GM12878 (cell line): ENCODE results near the gene WDR45B. TPM values are rescaled to one million over a fixed set of nuclear protein-coding genes. Genes with fewer than 3 reads are reported as not detected.

ENCODE experiments used
- ATAC-seq: fragments of 200-7000 bp; cut with Tn5 transposase; 3 replicates; pipeline ENCODE4 v1.9.1; 2020; ENCODE audit warnings: mild to moderate bottlenecking, moderate library complexity
- BruUV-seq: library from RNA; stranded (reverse); fragments of 400-500 nt; replicated peaks from 2 replicates; lab custom pipeline; 2021; lab: Mats Ljungman, UMichigan
- CTCF ChIA-PET: fragments of 300-600 bp; sonication (Branson Sonifier 250); formaldehyde crosslinking; extraction: SDS; loops from one replicate; lab custom pipeline; 2021; ENCODE audit warnings: inconsistent platforms; lab: Yijun Ruan, JAX
- POLR2A ChIA-PET: fragments of 350-600 bp; formaldehyde crosslinking; extraction: SDS; loops from one replicate; lab custom pipeline; 2021; ENCODE audit warnings: inconsistent platforms; lab: Charles Lee
- RAD21 ChIA-PET: fragments of 300-600 bp; sonication (Branson Sonifier 250); formaldehyde crosslinking; loops from one replicate; lab custom pipeline; 2023; ENCODE audit warnings: antibody characterized with exemption; ENCODE audit not compliant: unreplicated experiment; lab: Charles Lee
- SMC1A ChIA-PET: fragments of 300-600 bp; sonication (Branson Sonifier 250); formaldehyde crosslinking; loops from one replicate; lab custom pipeline; 2023; ENCODE audit not compliant: unreplicated experiment, uncharacterized antibody; lab: Charles Lee
- DNase-seq: peaks from one replicate; pipeline ENCODE4 v3.0.0-alpha.2; 2011; ENCODE audit warnings: low read depth, low spot score
- FAIRE-seq: peaks from 3 replicates; lab custom pipeline; 2011; peaks lifted over from hg19 to GRCh38; lab: Jason Lieb, UNC
- H2AFZ ChIP-seq: 2 replicates; pipeline ENCODE4 v1.6.0; 2011; ENCODE audit warnings: low read depth, low read length, control low read depth; ENCODE audit not compliant: control insufficient read depth
- H3K27ac ChIP-seq: 2 replicates; pipeline ENCODE4 v1.5.1; 2011; ENCODE audit warnings: control low read depth; ENCODE audit not compliant: control insufficient read depth, insufficient read depth
- H3K27me3 ChIP-seq, 2 experiments: replicated peaks in 1 of 2; 2 replicates each; pipeline versions ENCODE4 v1.6.0 to v1.6.1; 2011; ENCODE audit warnings: low read length in 1 of 2; ENCODE audit not compliant: control insufficient read depth in 2 of 2, insufficient read depth in 2 of 2
- H3K36me3 ChIP-seq, 2 experiments: 2 replicates each; pipeline ENCODE4 v1.5.1; 2011; ENCODE audit warnings: low read length in 1 of 2; ENCODE audit not compliant: control insufficient read depth in 2 of 2, insufficient read depth in 2 of 2
- H3K4me1 ChIP-seq: 2 replicates; pipeline ENCODE4 v1.6.1; 2011; ENCODE audit warnings: mild to moderate bottlenecking, low read length, moderate library complexity, mixed read lengths; ENCODE audit not compliant: control insufficient read depth, insufficient read depth
- H3K4me2 ChIP-seq: 2 replicates; pipeline ENCODE4 v1.6.0; 2011; ENCODE audit warnings: control low read depth; ENCODE audit not compliant: control insufficient read depth, insufficient read depth
- H3K4me3 ChIP-seq: fragments of 200-600 bp; sonication (generic); 2 replicates; pipeline ENCODE4 v1.5.1; 2016
- H3K79me2 ChIP-seq: 2 replicates; pipeline ENCODE4 v1.6.0; 2011; ENCODE audit warnings: low read length; ENCODE audit not compliant: control insufficient read depth, insufficient read depth
- H3K9ac ChIP-seq: 2 replicates; pipeline ENCODE4 v1.8.0; 2011; ENCODE audit warnings: low read length, control low read depth, mixed read lengths; ENCODE audit not compliant: control insufficient read depth, insufficient read depth
- H3K9me3 ChIP-seq: replicated peaks from 3 replicates; pipeline ENCODE4 v1.5.1; 2011; ENCODE audit warnings: mild to moderate bottlenecking, low read length; ENCODE audit not compliant: control insufficient read depth, insufficient read depth
- H4K20me1 ChIP-seq: 2 replicates; pipeline ENCODE4 v1.6.0; 2011; ENCODE audit not compliant: control insufficient read depth, insufficient read depth
- CHD2 ChIP-seq: IDR thresholded peaks from 2 replicates; pipeline ENCODE4 v1.6.1; 2011; ENCODE audit warnings: low read depth, low read length, improper control_type of control experiment, borderline replicate concordance
- CREB1 ChIP-seq: IDR thresholded peaks from 2 replicates; pipeline ENCODE4 v1.6.1; 2012; ENCODE audit warnings: low read depth, mild to moderate bottlenecking, inconsistent platforms
- NFYB ChIP-seq: IDR thresholded peaks from 2 replicates; pipeline ENCODE4 v1.6.1; 2011; ENCODE audit warnings: low read depth, mild to moderate bottlenecking, low read length, improper control_type of control experiment, moderate library complexity; ENCODE audit not compliant: insufficient read depth
- SP1 ChIP-seq: IDR thresholded peaks from one replicate; pipeline ENCODE4 v1.6.1; 2011; ENCODE audit warnings: low read depth, low read length
- SUPT20H ChIP-seq: IDR thresholded peaks from 2 replicates; pipeline ENCODE4 v1.6.1; 2011; ENCODE audit warnings: low read depth, mild to moderate bottlenecking, low read length, moderate library complexity, borderline replicate concordance; ENCODE audit not compliant: control insufficient read depth
- TCF3 ChIP-seq: IDR thresholded peaks from 2 replicates; pipeline ENCODE4 v1.6.1; 2012; ENCODE audit warnings: low read depth, mild to moderate bottlenecking, low read length, borderline replicate concordance; ENCODE audit not compliant: insufficient read depth
- WGBS: methylation state at CpG from one replicate; pipeline ENCODE4 v1.1.6; 2016; ENCODE audit warnings: low lambda C conversion rate; ENCODE audit not compliant: insufficient replicate concordance, insufficient coverage; ENCODE audit errors: missing lambda C conversion rate; 5-methylcytosine and 5-hydroxymethylcytosine counted together
- in situ Hi-C: fragments of 300-500 bp; cut with MboI; formaldehyde crosslinking; loops from 9 replicates; pipeline ENCODE4 v1.14.3; 2018; ENCODE audit warnings: mixed read lengths
- intact Hi-C: fragments of 100-400 bp; cut with micrococcal nuclease; formaldehyde crosslinking; loops from one replicate; pipeline ENCODE4 v1.14.2; 2022; ENCODE audit not compliant: unreplicated experiment
- polyA plus RNA-seq, 11 experiments: library from polyadenylated mRNA; depleted of rRNA in 4 of 11; unstranded in 6 of 11; stranded (reverse) in 5 of 11; fragments of >200 nt; fragmentation: Nextera tagmentation in 4 of 11; fragmentation: Illumina TruSeq in 1 of 11; extraction: Ambion mirVana in 4 of 11; extraction: Trizol in 1 of 11; gene quantifications; 1 replicate in 1 of 11; 2 replicates in 10 of 11; pipeline versions ENCODE4 v1.2.1 to v1.2.3, GENCODE V29; 2011 to 2016; ENCODE audit warnings: inconsistent platforms in 2 of 11, missing spikeins in 2 of 11, low read depth in 1 of 11
- total RNA-seq, 4 experiments: library from RNA; depleted of rRNA in 3 of 4; stranded (reverse); fragments of >200 nt in 3 of 4; fragmentation: Illumina TruSeq in 1 of 4; extraction: Trizol in 1 of 4; gene quantifications; 2 replicates each; pipeline versions ENCODE4 v1.2.1 to v1.2.3, GENCODE V29; 2013 to 2021
- TF ChIP-seq, protein P1 (sequence below): fragments of 450-650 bp; IDR thresholded peaks from 2 replicates; pipeline ENCODE4 v1.6.1; 2016; ENCODE audit warnings: mild to moderate bottlenecking, moderate library complexity, borderline replicate concordance
- TF ChIP-seq, protein P2 (sequence below): IDR thresholded peaks from 2 replicates; pipeline ENCODE4 v1.6.1; 2012; ENCODE audit warnings: low read length, inconsistent platforms
- TF ChIP-seq, protein P3 (sequence below): fragments of 450-650 bp; formaldehyde crosslinking; IDR thresholded peaks from 2 replicates; pipeline ENCODE4 v1.4.0; 2022; ENCODE audit warnings: mild to moderate bottlenecking, moderate library complexity
- TF ChIP-seq, protein P4 (sequence below): IDR thresholded peaks from 2 replicates; pipeline ENCODE4 v1.6.1; 2012; ENCODE audit warnings: low read depth, low read length, improper control_type of control experiment

WDR45B gene
- total and polyA plus RNA-seq, 10 of the 15 experiments (the other 5 are each of a cell fraction or from before 2014, with no cell fraction given): 1.0 to 73.7 (median 26.6) TPM

DNA sequence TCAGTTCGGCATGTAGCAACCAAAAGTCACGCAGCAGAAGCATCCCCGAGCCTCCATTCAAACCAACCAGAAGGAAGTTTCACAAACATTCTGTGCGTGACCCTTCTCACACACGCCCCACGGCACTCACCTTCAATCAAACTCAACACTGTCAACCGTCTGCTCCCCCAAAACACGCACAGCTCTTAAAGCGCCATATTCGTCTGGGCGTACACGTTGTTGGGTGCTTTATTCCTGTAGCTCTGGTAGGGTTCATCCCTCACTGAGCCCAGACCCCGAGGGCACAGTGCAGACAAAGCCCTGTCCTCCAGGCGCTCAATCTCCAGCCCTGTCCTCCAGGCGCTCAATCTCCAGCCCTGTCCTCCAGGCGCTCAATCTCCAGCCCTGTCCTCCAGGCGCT is 48.0 kb upstream of the WDR45B start:
- TF ChIP-seq, protein P1, sequence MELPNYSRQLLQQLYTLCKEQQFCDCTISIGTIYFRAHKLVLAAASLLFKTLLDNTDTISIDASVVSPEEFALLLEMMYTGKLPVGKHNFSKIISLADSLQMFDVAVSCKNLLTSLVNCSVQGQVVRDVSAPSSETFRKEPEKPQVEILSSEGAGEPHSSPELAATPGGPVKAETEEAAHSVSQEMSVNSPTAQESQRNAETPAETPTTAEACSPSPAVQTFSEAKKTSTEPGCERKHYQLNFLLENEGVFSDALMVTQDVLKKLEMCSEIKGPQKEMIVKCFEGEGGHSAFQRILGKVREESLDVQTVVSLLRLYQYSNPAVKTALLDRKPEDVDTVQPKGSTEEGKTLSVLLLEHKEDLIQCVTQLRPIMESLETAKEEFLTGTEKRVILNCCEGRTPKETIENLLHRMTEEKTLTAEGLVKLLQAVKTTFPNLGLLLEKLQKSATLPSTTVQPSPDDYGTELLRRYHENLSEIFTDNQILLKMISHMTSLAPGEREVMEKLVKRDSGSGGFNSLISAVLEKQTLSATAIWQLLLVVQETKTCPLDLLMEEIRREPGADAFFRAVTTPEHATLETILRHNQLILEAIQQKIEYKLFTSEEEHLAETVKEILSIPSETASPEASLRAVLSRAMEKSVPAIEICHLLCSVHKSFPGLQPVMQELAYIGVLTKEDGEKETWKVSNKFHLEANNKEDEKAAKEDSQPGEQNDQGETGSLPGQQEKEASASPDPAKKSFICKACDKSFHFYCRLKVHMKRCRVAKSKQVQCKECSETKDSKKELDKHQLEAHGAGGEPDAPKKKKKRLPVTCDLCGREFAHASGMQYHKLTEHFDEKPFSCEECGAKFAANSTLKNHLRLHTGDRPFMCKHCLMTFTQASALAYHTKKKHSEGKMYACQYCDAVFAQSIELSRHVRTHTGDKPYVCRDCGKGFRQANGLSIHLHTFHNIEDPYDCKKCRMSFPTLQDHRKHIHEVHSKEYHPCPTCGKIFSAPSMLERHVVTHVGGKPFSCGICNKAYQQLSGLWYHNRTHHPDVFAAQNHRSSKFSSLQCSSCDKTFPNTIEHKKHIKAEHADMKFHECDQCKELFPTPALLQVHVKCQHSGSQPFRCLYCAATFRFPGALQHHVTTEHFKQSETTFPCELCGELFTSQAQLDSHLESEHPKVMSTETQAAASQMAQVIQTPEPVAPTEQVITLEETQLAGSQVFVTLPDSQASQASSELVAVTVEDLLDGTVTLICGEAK: no peak
- TF ChIP-seq SUPT20H (no peak), NFYB (no peak), CREB1 (no peak), TCF3 (no peak), CHD2 (no peak), SP1 (no peak)
- TF ChIP-seq, protein P2, sequence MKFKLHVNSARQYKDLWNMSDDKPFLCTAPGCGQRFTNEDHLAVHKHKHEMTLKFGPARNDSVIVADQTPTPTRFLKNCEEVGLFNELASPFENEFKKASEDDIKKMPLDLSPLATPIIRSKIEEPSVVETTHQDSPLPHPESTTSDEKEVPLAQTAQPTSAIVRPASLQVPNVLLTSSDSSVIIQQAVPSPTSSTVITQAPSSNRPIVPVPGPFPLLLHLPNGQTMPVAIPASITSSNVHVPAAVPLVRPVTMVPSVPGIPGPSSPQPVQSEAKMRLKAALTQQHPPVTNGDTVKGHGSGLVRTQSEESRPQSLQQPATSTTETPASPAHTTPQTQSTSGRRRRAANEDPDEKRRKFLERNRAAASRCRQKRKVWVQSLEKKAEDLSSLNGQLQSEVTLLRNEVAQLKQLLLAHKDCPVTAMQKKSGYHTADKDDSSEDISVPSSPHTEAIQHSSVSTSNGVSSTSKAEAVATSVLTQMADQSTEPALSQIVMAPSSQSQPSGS: no peak
- TF ChIP-seq, protein P3, sequence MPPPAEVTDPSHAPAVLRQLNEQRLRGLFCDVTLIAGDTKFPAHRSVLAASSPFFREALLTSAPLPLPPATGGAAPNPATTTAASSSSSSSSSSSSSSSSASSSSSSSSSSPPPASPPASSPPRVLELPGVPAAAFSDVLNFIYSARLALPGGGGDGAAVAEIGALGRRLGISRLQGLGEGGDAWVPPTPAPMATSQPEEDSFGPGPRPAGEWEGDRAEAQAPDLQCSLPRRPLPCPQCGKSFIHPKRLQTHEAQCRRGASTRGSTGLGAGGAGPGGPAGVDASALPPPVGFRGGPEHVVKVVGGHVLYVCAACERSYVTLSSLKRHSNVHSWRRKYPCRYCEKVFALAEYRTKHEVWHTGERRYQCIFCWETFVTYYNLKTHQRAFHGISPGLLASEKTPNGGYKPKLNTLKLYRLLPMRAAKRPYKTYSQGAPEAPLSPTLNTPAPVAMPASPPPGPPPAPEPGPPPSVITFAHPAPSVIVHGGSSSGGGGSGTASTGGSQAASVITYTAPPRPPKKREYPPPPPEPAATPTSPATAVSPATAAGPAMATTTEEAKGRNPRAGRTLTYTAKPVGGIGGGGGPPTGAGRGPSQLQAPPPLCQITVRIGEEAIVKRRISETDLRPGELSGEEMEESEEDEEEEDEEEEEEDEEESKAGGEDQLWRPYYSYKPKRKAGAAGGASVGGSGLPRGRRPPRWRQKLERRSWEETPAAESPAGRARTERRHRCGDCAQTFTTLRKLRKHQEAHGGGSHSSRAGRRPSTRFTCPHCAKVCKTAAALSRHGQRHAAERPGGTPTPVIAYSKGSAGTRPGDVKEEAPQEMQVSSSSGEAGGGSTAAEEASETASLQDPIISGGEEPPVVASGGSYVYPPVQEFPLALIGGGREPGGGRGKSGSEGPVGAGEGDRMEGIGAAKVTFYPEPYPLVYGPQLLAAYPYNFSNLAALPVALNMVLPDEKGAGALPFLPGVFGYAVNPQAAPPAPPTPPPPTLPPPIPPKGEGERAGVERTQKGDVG (CRISPR knock-in tag): no peak
- TF ChIP-seq, protein P4, sequence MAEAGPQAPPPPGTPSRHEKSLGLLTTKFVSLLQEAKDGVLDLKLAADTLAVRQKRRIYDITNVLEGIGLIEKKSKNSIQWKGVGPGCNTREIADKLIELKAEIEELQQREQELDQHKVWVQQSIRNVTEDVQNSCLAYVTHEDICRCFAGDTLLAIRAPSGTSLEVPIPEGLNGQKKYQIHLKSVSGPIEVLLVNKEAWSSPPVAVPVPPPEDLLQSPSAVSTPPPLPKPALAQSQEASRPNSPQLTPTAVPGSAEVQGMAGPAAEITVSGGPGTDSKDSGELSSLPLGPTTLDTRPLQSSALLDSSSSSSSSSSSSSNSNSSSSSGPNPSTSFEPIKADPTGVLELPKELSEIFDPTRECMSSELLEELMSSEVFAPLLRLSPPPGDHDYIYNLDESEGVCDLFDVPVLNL: no peak
- H3K4me2 ChIP-seq: no peak overlapping the region
- H4K20me1 ChIP-seq: no peaks in the 10 kb centered on the region
- ChIA-PET CTCF (interaction anchor here (0.6 kb wide), 1 partner anchor 63 kb away, joined by 4 read pairs; no protein-coding TSS in a partner anchor), POLR2A (no interaction called here), SMC1A (no interaction called here), RAD21 (no interaction called here)
- no peak overlapping the region for H3K27ac ChIP-seq
- in situ Hi-C loops (no loop called here), intact Hi-C loops (no loop called here)
- H3K4me1 ChIP-seq: peaks cover 4% of the 10 kb centered on the region
- H2AFZ ChIP-seq: no peak overlapping the region
- H3K9me3 ChIP-seq: peaks cover 11% of the 10 kb centered on the region; the same call in 2 of the 3 replicates
- H3K27me3 ChIP-seq: no peaks in the 10 kb centered on the region; a peak in 1 of 4 replicates
- H3K36me3 ChIP-seq: no peaks in the 10 kb centered on the region
- FAIRE-seq (no peak), DNase-seq (no peak), ATAC-seq (no peak)
- 82% methylated on average over 14 of the region's 17 CpGs for WGBS
- no peak overlapping the region for H3K9ac ChIP-seq
- H3K79me2 ChIP-seq: no peaks in the 10 kb centered on the region
- no TSS peak for BruUV-seq
- no peak overlapping the region for H3K4me3 ChIP-seq
